HepG2 (cell line): ENCODE data around the gene DOK1. TPM values are rescaled to one million over a fixed set of nuclear protein-coding genes. Genes with fewer than 3 reads are reported as not detected.

Experiments
- ATAC-seq: fragments of 200-7000 bp; cut with Tn5 transposase; 3 replicates; pipeline ENCODE4 v1.9.1; 2020; ENCODE audit warnings: mild to moderate bottlenecking, moderate library complexity
- BruUV-seq: library from RNA; stranded (reverse); fragments of 400-500 nt; replicated peaks from 2 replicates; lab custom pipeline; 2021; lab: Mats Ljungman, UMichigan
- CTCF ChIA-PET: fragments of 300-600 bp; formaldehyde crosslinking; extraction: SDS; loops from one replicate; lab custom pipeline; 2021; ENCODE audit warnings: low total read pairs, inconsistent platforms, low intra/inter-chr PET ratio; lab: Yijun Ruan, JAX
- POLR2A ChIA-PET: fragments of 350-600 bp; sonication (Branson Sonifier 250); formaldehyde crosslinking; loops from one replicate; lab custom pipeline; 2020; ENCODE audit warnings: antibody characterized with exemption, inconsistent platforms; lab: Yijun Ruan, JAX
- DNase-seq: peaks from one replicate; pipeline ENCODE4 v3.0.0-alpha.2; 2015; ENCODE audit warnings: low spot score
- FAIRE-seq: peaks from 3 replicates; lab custom pipeline; 2011; peaks lifted over from hg19 to GRCh38; lab: Jason Lieb, UNC
- H2AFZ ChIP-seq: one replicate; pipeline ENCODE4 v1.6.1; 2011; ENCODE audit warnings: low read length, inconsistent platforms
- H3K27ac ChIP-seq: fragments of 300-600 bp; 3 replicates; pipeline ENCODE4 v1.8.0; 2011; ENCODE audit warnings: mixed run types, mild to moderate bottlenecking, mixed read lengths, low read length, inconsistent platforms; ENCODE audit not compliant: insufficient read depth; ENCODE audit errors: extremely low read length
- H3K27me3 ChIP-seq, 2 experiments: fragments of 200-600 bp in 1 of 2; 2 replicates in 1 of 2; 3 replicates in 1 of 2; pipeline versions ENCODE4 v1.6.0 to v1.8.0; 2011; ENCODE audit warnings: low read length in 2 of 2, mild to moderate bottlenecking in 2 of 2, moderate library complexity in 2 of 2, inconsistent platforms in 1 of 2; ENCODE audit not compliant: insufficient read depth in 2 of 2, control insufficient read depth in 1 of 2
- H3K36me3 ChIP-seq, 2 experiments: fragments of 200-600 bp in 1 of 2; replicated peaks in 1 of 2; 2 replicates in 1 of 2; 3 replicates in 1 of 2; pipeline versions ENCODE4 v1.5.1 to v1.8.0; 2011; ENCODE audit warnings: low read length in 2 of 2, inconsistent platforms in 1 of 2; ENCODE audit not compliant: insufficient read depth in 2 of 2, control insufficient read depth in 1 of 2
- H3K4me1 ChIP-seq: 2 replicates; pipeline ENCODE4 v1.5.1; 2012; ENCODE audit warnings: low read length, inconsistent platforms; ENCODE audit not compliant: insufficient read depth
- H3K4me2 ChIP-seq: 2 replicates; pipeline ENCODE4 v1.6.0; 2011; ENCODE audit warnings: low read depth, low read length, inconsistent platforms
- H3K4me3 ChIP-seq, 3 experiments: fragments of 200-600 bp in 1 of 3; sonication (generic), shearing (Covaris generic) in 1 of 3; replicated peaks in 1 of 3; 2 replicates each; pipeline ENCODE4 v1.5.1; 2011 to 2016; ENCODE audit warnings: low read length in 3 of 3, inconsistent platforms in 2 of 3, low read depth in 2 of 3, mild to moderate bottlenecking in 2 of 3, control low read depth in 1 of 3, mixed read lengths in 1 of 3; ENCODE audit not compliant: insufficient read depth in 1 of 3
- H3K79me2 ChIP-seq: one replicate; pipeline ENCODE4 v1.6.1; 2011; ENCODE audit warnings: low read length, inconsistent platforms; ENCODE audit not compliant: insufficient read depth
- H3K9ac ChIP-seq: 2 replicates; pipeline ENCODE4 v1.6.0; 2011; ENCODE audit warnings: mild to moderate bottlenecking, low read depth, low read length, inconsistent platforms; ENCODE audit not compliant: insufficient read depth
- H3K9me3 ChIP-seq: 2 replicates; pipeline ENCODE4 v1.5.1; 2012; ENCODE audit warnings: mild to moderate bottlenecking, low read length
- H4K20me1 ChIP-seq: 2 replicates; pipeline ENCODE4 v1.6.0; 2011; ENCODE audit warnings: inconsistent platforms, mild to moderate bottlenecking, low read length, moderate library complexity; ENCODE audit not compliant: insufficient read depth
- ATF4 ChIP-seq, 2 experiments: fragments of 450-650 bp in 1 of 2; sonication (generic) in 1 of 2; formaldehyde crosslinking; IDR thresholded peaks; 2 replicates each; pipeline versions ENCODE4 v1.5.0 to v1.8.0; 2020 to 2022; ENCODE audit warnings: mild to moderate bottlenecking in 1 of 2, missing genetic modification reagents in 1 of 2
- CBX5 ChIP-seq: sonication (generic); formaldehyde crosslinking; IDR thresholded peaks from 2 replicates; pipeline ENCODE4 v1.4.0; 2020; ENCODE audit warnings: missing genetic modification reagents, borderline replicate concordance
- CC2D1A ChIP-seq: sonication (generic); formaldehyde crosslinking; IDR thresholded peaks from 2 replicates; pipeline ENCODE4 v1.8.1; 2023; ENCODE audit warnings: mild to moderate bottlenecking, missing genetic modification reagents
- CTCF ChIP-seq: sonication (generic); formaldehyde crosslinking; IDR thresholded peaks from 2 replicates; pipeline ENCODE4 v1.5.0; 2020; ENCODE audit warnings: mild to moderate bottlenecking, missing genetic modification reagents, moderate library complexity
- EED ChIP-seq: sonication (generic); formaldehyde crosslinking; IDR thresholded peaks from 2 replicates; pipeline ENCODE4 v1.5.0; 2020; ENCODE audit warnings: mild to moderate bottlenecking, missing genetic modification reagents
- ELF3 ChIP-seq: IDR thresholded peaks from 2 replicates; pipeline ENCODE4 v1.6.1; 2016; ENCODE audit warnings: missing genetic modification reagents, missing compliant biosample characterization
- FOXA1 ChIP-seq, 2 experiments: fragments of 450-650 bp in 1 of 2; sonication (generic) in 1 of 2; formaldehyde crosslinking in 1 of 2; IDR thresholded peaks; 2 replicates each; pipeline versions ENCODE4 v1.4.0 to v1.6.1; 2016 to 2020; ENCODE audit warnings: missing genetic modification reagents in 1 of 2
- GABPA ChIP-seq, 2 experiments: IDR thresholded peaks; 2 replicates each; pipeline ENCODE4 v1.6.1; 2011 to 2016; ENCODE audit warnings: low read depth in 2 of 2, low read length in 1 of 2, missing biosample characterization in 1 of 2, missing genetic modification characterization in 1 of 2
- MAFF ChIP-seq: IDR thresholded peaks from 2 replicates; pipeline ENCODE4 v1.6.1; 2011; ENCODE audit warnings: low read depth, low read length, improper control_type of control experiment
- MAFK ChIP-seq, 2 experiments: IDR thresholded peaks in 1 of 2; conservative IDR thresholded peaks in 1 of 2; 2 replicates each; pipeline ENCODE4 v1.6.1; 2011; ENCODE audit warnings: improper control_type of control experiment in 2 of 2, low read length in 2 of 2
- NCOA1 ChIP-seq: sonication (generic); formaldehyde crosslinking; IDR thresholded peaks from 2 replicates; pipeline ENCODE4 v1.9.0; 2021; ENCODE audit warnings: missing genetic modification reagents
- RXRA ChIP-seq: sonication (generic); formaldehyde crosslinking; IDR thresholded peaks from 2 replicates; pipeline ENCODE4 v1.5.1; 2020; ENCODE audit warnings: missing genetic modification reagents
- SAP130 ChIP-seq: IDR thresholded peaks from 2 replicates; pipeline ENCODE4 v1.6.1; 2016; ENCODE audit warnings: low read depth
- THAP11 ChIP-seq: IDR thresholded peaks from 2 replicates; pipeline ENCODE4 v1.6.1; 2016; ENCODE audit warnings: missing biosample characterization, missing genetic modification reagents
- TRIM24 ChIP-seq: sonication (generic); formaldehyde crosslinking; IDR thresholded peaks from 2 replicates; pipeline ENCODE4 v1.8.0; 2022; ENCODE audit warnings: mild to moderate bottlenecking, missing genetic modification reagents
- ZMYM3 ChIP-seq: sonication (generic); formaldehyde crosslinking; IDR thresholded peaks from 2 replicates; pipeline ENCODE4 v1.5.1; 2020; ENCODE audit warnings: mild to moderate bottlenecking, missing genetic modification reagents
- ZNF598 ChIP-seq: sonication (generic); formaldehyde crosslinking; IDR thresholded peaks from 2 replicates; pipeline ENCODE4 v1.5.1; 2020; ENCODE audit warnings: mild to moderate bottlenecking, missing genetic modification reagents, borderline replicate concordance
- in situ Hi-C: cut with HindIII; loops from 2 replicates; pipeline ENCODE4 v1.10.0; 2017; ENCODE audit warnings: low pct_unique_long_range_greater_than_20kb; ENCODE audit not compliant: extremely low pct_ligation_motif_present
- intact Hi-C: fragments of 100-400 bp; cut with micrococcal nuclease; formaldehyde crosslinking; loops from one replicate; pipeline ENCODE4 v1.10.0; 2022; ENCODE audit not compliant: unreplicated experiment
- polyA plus RNA-seq, 8 experiments: library from polyadenylated mRNA; depleted of rRNA in 3 of 8; stranded (reverse) in 7 of 8; unstranded in 1 of 8; fragments of >200 nt; fragmentation: Illumina TruSeq in 4 of 8; extraction: Trizol in 4 of 8; gene quantifications; 2 replicates each; pipeline versions ENCODE4 v1.2.1 to v1.2.3, GENCODE V29; 2011 to 2016; ENCODE audit warnings: low read depth in 4 of 8, missing spikeins in 1 of 8, mixed read lengths in 1 of 8; ENCODE audit not compliant: insufficient read depth in 1 of 8
- total RNA-seq, 5 experiments: library from RNA; depleted of rRNA; stranded (reverse); fragments of >200 nt; fragmentation: Illumina TruSeq; extraction: Trizol; gene quantifications; 2 replicates each; pipeline ENCODE4 v1.2.3, GENCODE V29; 2016; ENCODE audit warnings: low read depth in 1 of 5

The DOK1 gene
- total and polyA plus RNA-seq, 2 of the 13 experiments (the other 11 are each of a cell fraction or from before 2014, with no cell fraction given) = 0.53 to 0.74 TPM

GRCh38 chr2:74532222-74532621 is 22.3 kb upstream of the DOK1 start:
- Histone ChIP-seq H3K4me2 (no peak overlapping the region), H3K9ac (no peak overlapping the region), H3K36me3 (peaks cover 12 to 23% of the 10 kb centered on the region in 2 experiments), H3K27ac (no peak overlapping the region), H3K4me3 (no peak overlapping the region), H3K27me3 (peaks cover 4 to 11% of the 10 kb centered on the region in 2 experiments; a peak in 3 of 5 replicates), H3K79me2 (peaks cover 27% of the 10 kb centered on the region), H3K4me1 (peaks cover 32% of the 10 kb centered on the region), H3K9me3 (no peaks in the 10 kb centered on the region), H2AFZ (no peak overlapping the region), H4K20me1 (no peaks in the 10 kb centered on the region)
- no TSS peak for BruUV-seq
- ChIA-PET CTCF (interaction anchor here (1.2 to 2.4 kb wide), 5 partner anchors 25 to 282 kb away, joined by 4 to 19 read pairs (median 5); partner anchors contain the start of genes CCDC142, PCGF1 and TTC31), POLR2A (interaction anchor here (0.7 to 5.9 kb wide), 6 partner anchors 24 to 74 kb away, joined by 3 to 76 read pairs (median 12); partner anchors contain the start of genes CCDC142, LBX2, PCGF1 and TTC31)
- intact Hi-C loops = loop anchor here (1.0 kb wide), 1 partner anchor 199 kb away; no protein-coding TSS in a partner anchor
- FAIRE-seq (peak; percentile 80), DNase-seq (peak; percentile 68), ATAC-seq (no peak)
- in situ Hi-C loops = no loop called here
- TF ChIP-seq NCOA1 (CRISPR knock-in tag) (no peak), MAFK (conservative IDR thresholded peaks at IDR 0.05 in 1 of 2, IDR thresholded peaks at IDR 0.05 in 1 of 2; ENCODE audit: low read length in 2 of 2) (peak; percentile 73 to 77), ELF3 (CRISPR knock-in tag) (peak; percentile 18; the same call in 1 of the 2 replicates), SAP130 (CRISPR knock-in tag) (peak; percentile 40; the same call in 1 of the 2 replicates), FOXA1 (IDR thresholded peaks at IDR 0.05) (no peak), FOXA1 (CRISPR knock-in tag; IDR thresholded peaks at IDR 0.05) (peak; percentile 64), MAFF (peak; percentile 71), ZNF598 (no peak), GABPA (IDR thresholded peaks at IDR 0.05; ENCODE audit: low read depth, low read length) (no peak), GABPA (CRISPR knock-in tag; IDR thresholded peaks at IDR 0.05; ENCODE audit: low read depth) (no peak), EED (no peak), CC2D1A (CRISPR knock-in tag) (no peak), TRIM24 (CRISPR knock-in tag) (no peak), ATF4 (CRISPR knock-in tag; IDR thresholded peaks at IDR 0.05) (0 out of 4 replicates have a peak, but pooled peaks of 1 of the 2 experiments have one; percentile 34), CTCF (CRISPR knock-in tag) (peak; percentile 72), THAP11 (CRISPR knock-in tag) (peak; percentile 46; the same call in 1 of the 2 replicates), CBX5 (CRISPR knock-in tag) (no peak), ZMYM3 (CRISPR knock-in tag) (no peak), RXRA (no peak)
